GM04504 (cell line): ENCODE measurements around the gene THEM5.
"Not testable (repeated sequence)": the region's sequence is repeated elsewhere in the genome, so short reads cannot be mapped to it uniquely, and the experiment has no call there.

Source experiments
- DNase-seq: peaks from one replicate; pipeline ENCODE4 v3.0.0-alpha.2; 2012; ENCODE audit warnings: low read depth

Gene THEM5

GRCh38 chr1:151867765-151868411 is 14.4 kb upstream of the THEM5 start:
- peak; percentile 15 for DNase-seq

GRCh38 chr1:151867321-151867720 is 13.8 kb upstream of the THEM5 start:
- no peak for DNase-seq

GRCh38 chr1:151864411-151864810 is 10.9 kb upstream of the THEM5 start:
- no peak for DNase-seq

DNA sequence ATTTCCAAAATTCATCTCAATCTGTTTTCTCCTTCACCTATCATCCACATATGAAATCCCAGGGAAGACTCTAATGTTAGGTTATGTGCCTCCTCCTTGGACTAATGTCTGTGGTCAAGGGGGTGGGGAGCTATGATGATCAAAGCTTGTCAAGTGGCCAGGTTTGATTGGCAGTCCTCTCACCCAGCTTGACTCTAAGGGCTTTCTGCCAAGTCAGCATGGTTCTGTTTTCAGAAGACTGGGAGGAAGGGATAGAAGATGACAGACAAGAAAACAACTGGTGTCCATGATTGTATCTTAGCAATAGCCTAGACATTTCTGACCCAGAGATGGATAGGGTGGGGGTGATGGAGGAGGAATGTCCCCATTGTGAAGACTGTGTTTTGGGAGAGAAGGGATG is 9.1 kb upstream of the THEM5 start:
- DNase-seq, result no peak

DNA sequence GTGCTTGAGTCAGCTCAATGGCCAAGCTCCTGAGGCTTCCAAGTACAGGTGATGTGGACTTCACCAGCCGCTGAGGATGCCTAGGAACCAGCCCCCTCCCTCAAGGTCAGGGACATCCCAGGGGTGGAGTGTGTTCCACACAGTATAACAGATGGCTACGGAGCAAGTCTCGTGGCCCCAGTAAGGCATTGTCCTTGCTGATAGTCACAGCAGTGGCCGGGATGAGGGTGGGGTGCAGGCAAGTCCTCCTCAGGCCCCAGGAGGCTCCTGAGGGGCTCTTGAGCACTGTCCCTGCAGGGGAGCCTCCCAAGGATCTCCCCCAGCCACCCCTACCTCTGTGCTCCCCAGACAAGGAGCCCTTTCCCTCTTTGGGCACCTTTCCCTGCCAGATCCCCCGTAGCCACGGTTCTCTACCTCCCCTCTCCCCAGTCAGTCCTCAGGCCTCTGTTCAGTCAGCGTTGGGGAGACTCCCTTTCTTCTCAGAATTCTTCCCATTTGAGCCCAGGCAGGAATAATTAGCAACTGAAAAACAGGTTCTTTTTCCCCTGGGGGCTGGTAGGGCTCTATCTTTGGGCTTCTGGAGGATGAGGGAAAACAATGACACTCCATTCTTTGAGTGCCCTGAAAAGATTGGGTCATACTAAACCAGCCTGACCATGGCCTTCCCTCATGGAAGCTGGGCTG is 7.1 kb upstream of the THEM5 start:
- DNase-seq, result no peak

DNA sequence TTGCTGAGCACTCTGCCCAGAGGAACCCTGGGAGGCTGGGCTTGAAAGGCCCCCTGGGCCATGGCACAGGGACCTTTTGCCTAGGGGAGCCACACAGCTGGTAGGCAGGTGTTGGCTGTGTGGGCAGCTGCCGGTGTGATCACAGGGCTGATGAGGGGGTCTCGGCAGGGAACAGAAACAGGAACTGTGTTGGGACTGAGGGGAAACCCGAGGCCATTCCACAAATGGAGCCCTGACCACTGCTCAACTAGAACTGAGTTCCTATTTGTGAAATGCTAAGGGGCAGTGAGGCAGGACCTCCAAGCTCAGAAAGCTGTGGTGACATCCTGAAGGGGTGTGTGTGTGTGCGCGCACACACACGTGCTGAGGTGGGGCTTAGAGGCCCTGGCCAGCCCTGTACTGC is 6.4 kb upstream of the THEM5 start:
- no peak for DNase-seq

- no peak for DNase-seq
Measured at GRCh38 chr1:151858886-151859665, 5.6 kb upstream of the THEM5 start.

DNA sequence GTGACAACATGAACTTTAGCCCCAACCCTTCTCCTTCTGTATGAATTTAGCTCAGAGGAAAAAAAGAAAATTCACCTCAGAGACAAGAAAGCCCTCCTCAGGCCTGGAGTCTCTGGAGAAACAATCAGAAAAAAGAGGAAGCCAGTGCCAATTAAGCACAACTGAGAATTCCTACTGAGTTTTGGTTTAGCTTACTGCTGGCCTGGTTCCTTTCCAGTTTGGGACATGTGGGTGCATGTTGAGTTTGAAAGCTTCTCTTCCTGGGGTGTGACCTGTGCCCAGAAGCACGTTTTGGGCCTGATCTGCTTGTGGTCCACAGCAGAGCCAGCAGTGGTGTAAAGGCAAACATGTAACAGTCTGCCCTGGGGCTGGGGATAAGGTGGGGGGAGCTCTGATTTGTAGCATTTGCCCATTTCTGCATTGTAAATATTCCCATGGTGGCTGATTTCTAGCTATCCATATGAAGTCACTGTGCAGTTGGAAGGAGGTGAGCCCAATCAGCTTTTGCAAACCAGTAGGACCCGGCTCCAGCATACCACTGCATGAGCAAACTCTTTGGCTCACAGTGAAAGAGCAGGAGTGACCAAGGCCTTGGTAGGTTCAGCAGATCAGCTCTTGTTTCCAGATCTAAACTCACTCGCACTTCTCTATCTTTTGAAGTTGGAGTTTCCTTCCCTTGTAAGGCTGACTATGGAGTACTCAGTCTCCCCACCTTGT is 4.7 kb upstream of the THEM5 start:
- DNase-seq, result no peak

DNA sequence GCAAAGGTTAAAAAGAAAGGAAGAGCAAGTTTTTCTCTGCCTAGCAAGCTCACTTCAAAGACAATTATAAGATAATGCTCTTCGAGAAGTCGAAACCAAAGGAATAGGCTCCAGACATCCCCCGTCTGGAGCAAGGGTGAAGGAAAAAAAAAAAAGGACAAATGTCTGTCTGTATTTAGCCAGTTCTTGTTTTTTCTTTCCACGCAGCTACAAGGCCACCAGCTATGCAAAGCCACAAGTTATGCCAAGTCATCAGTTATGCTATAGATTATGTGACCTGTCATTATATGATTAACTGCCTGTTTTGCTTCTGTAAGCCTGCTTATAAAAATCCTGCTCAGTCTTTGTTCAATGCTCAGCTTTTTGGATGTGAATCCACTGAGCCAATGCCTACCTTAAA is 2.4 kb upstream of the THEM5 start:
- no peak for DNase-seq

DNA sequence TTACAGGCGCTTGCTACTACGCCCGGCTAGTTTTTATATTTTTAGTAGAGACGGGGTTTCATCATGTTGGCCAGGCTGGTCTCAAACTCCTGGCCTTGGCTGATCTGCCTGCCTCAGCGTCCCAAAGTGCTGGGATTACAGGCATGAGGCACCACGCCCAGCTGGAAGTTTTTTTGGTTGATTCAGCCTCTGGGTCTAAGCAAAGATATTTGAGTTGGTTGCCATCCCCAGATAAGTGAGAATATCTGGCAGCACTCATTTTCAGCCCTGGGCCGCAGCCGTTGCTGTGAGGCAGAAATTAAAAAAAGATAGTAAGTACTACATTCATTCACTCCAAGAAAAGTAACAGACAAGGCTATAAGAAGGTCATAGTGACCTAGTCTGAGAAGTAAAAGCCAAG is 2.0 kb upstream of the THEM5 start:
- DNase-seq, result not testable (repeated sequence)

DNA sequence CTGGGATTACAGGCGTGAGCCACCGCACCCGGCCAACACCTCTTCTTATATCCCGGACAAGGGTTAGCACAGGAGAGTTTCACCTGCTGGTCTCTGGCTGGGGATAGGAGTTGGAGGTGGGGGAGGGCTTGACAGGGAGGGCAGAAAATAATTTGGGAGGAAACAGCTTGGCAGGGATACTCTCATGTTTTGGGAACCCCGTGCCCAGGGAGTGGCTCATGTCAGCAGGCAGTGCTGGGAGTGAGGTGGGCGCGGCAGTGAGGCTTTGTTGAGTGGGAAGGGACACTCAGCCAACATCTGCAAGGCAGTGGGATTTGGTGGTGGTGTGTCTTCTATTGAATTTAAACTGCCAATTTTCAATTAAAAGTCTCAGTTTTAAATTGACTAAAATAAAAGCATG is 1.1 kb upstream of the THEM5 start:
- DNase-seq, result no peak

- no peak for DNase-seq
Measured at GRCh38 chr1:151852733-151853132, 779 bp downstream of the THEM5 start.

DNA sequence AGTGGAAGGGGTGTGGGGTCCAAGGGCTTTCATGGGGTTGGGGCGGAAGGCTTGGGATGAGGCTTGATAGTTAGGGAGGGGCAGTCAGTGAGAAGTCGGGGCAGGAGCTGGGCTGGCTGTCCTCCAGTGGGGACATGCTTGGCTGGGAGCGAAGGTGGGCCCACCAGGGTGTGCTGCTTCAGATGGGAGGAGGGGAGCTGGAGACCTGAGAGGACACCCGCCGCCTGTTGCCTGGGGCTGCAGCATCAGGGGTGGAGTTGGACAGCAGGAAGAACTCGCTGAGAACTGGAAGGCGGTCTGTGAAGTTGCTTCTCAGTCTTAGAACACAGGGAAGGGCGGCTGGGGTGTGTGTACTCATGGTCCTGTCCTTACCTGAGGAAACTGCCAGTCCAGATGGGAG is 1.6 kb downstream of the THEM5 start:
- DNase-seq, result no peak

DNA sequence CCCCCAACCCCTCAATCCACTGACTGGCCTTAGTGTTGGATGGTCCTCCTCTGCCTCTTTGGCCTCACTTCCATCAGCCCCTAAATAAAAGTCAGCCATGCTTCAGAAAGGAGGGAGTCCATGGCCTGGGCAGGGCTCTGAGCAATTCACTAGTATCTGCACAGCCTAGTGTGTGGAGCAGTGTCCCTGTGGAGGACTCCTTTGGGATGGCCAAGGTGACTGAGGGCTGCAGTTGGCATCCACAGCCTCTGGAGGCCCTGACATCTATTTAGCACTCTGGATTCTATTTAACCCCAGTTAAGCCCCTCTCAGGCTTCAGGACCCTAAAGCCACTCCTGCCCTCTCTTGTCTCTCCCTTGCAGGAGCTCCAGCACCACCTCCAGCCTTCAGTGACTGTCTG is 3.6 kb downstream of the THEM5 start:
- DNase-seq, result no peak

- no peak for DNase-seq
Measured at GRCh38 chr1:151849126-151849525, 4.4 kb downstream of the THEM5 start.

GRCh38 chr1:151847867-151848596 is 5.5 kb downstream of the THEM5 start:
- DNase-seq, result no peak

- no peak for DNase-seq
Measured at GRCh38 chr1:151846686-151847237, 6.8 kb downstream of the THEM5 start.

GRCh38 chr1:151846062-151846568 is 7.4 kb downstream of the THEM5 start:
- DNase-seq, result peak; percentile 15

- DNase-seq, result no peak
Measured at GRCh38 chr1:151843398-151843797, 10.1 kb downstream of the THEM5 start.

DNA sequence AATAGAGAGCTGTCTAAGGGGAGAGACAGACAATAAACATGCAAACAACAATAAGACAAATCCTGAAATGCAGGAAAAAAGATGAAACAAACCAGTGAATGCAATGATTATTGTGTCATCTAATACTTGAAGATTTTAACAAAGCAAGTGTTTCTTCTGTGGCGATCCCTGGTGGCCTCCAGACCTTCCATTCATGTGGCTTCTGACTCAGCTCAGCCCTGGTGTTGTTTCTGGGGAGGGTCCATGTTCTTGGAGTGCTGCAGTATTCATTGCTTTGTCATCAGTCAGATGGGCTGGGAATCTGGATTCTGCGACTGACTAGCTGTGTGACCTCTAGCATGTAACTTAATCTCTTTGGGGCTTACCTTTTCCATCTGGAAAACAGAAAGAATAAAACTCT is 12.4 kb downstream of the THEM5 start:
- no peak for DNase-seq

GRCh38 chr1:151840421-151840820 is 13.1 kb downstream of the THEM5 start:
- no peak for DNase-seq
